Measurements from ENCODE around the gene SELENOM.

Gene SELENOM

GRCh38 chr22:31107178-31107893 lies at the start of gene SELENOM:
Gene SELENOM, minus strand, starts transcription at chr22:31107568. Its CDS starts 63 bp downstream, at chr22:31107505.
- DNase-seq = peak; percentile 87

- no peak for DNase-seq
Measured at GRCh38 chr22:31155422-31155821, 48.1 kb upstream of the SELENOM start.

GRCh38 chr22:31154975-31155374 lies 47.6 kb upstream of the SELENOM start:
- DNase-seq = no peak

- no peak for DNase-seq
Measured at GRCh38 chr22:31153357-31153756, 46.0 kb upstream of the SELENOM start.

GRCh38 chr22:31151872-31152271 lies 44.5 kb upstream of the SELENOM start:
- no peak for DNase-seq

- no peak for DNase-seq
Measured at GRCh38 chr22:31150615-31151014, 43.2 kb upstream of the SELENOM start.

- DNase-seq = peak; percentile 25
Measured at GRCh38 chr22:31148953-31149627, 41.7 kb upstream of the SELENOM start.

GRCh38 chr22:31148488-31148887 lies 41.1 kb upstream of the SELENOM start:
- no peak for DNase-seq

- DNase-seq = no peak
Measured at GRCh38 chr22:31144223-31144622, 36.9 kb upstream of the SELENOM start.

- no peak for DNase-seq
Measured at GRCh38 chr22:31143537-31143936, 36.2 kb upstream of the SELENOM start.

GRCh38 chr22:31143038-31143437 lies 35.7 kb upstream of the SELENOM start:
- DNase-seq = no peak

GRCh38 chr22:31142285-31142684 lies 34.9 kb upstream of the SELENOM start:
- no peak for DNase-seq

- DNase-seq = no peak
Measured at GRCh38 chr22:31141551-31141950, 34.2 kb upstream of the SELENOM start.

GRCh38 chr22:31140746-31141145 lies 33.4 kb upstream of the SELENOM start:
- DNase-seq = no peak

- peak; percentile 34 for DNase-seq
Measured at GRCh38 chr22:31139866-31140716, 32.7 kb upstream of the SELENOM start, which contains the start of gene PLA2G3. Gene PLA2G3, minus strand, starts transcription at chr22:31140508. Its CDS starts 154 bp downstream, at chr22:31140354.

GRCh38 chr22:31139066-31139465 lies 31.7 kb upstream of the SELENOM start:
- no peak for DNase-seq

GRCh38 chr22:31138126-31138525 lies 30.8 kb upstream of the SELENOM start:
- DNase-seq = no peak

- no peak for DNase-seq
Measured at GRCh38 chr22:31137721-31138120, 30.4 kb upstream of the SELENOM start.

- DNase-seq = no peak
Measured at GRCh38 chr22:31136711-31137110, 29.3 kb upstream of the SELENOM start.

- no peak for DNase-seq
Measured at GRCh38 chr22:31136155-31136554, 28.8 kb upstream of the SELENOM start.

GRCh38 chr22:31135706-31136105 lies 28.3 kb upstream of the SELENOM start:
- no peak for DNase-seq

- DNase-seq = no peak
Measured at GRCh38 chr22:31134688-31135087, 27.3 kb upstream of the SELENOM start.

GRCh38 chr22:31133911-31134310 lies 26.5 kb upstream of the SELENOM start:
- no peak for DNase-seq

Data from NCI-H226 (cell line).